Measurements from ENCODE around the gene FIGN.

DNA sequence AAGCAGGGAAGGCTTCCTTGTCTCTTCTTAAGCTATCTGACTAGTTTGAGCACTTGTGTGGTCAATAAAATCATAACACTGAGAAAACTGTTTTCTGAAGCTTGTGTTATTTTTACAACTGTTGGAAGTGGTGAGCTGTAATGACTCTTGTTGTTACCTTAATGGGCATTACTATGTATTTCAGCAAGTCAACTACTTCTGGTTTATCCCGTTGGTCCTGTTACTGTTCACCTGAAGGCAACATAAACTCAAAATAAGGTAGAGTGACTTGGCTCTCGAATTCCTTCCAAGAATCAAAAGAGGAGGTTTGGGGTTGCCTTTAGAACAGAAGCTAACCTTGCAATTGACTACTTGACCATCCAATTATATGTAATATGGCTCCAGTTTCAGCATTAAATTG is 23.2 kb upstream of the FIGN start:
- TF ChIP-seq TAF1 (IDR thresholded peaks at IDR 0.05; ENCODE audit: borderline replicate concordance, low read depth, low read length) (no peak), POLR2AphosphoS5 (IDR thresholded peaks at IDR 0.05; ENCODE audit: low read depth, low read length) (no peak)

Measured in GM12892 (cell line).